Measurements from ENCODE around the gene AIF1L.

- TF ChIP-seq CTCF (IDR thresholded peaks at IDR 0.05) = no peak
- no peak for TF ChIP-seq SIN3A (IDR thresholded peaks at IDR 0.05; ENCODE audit: borderline replicate concordance, insufficient read depth, low read depth, low read length)
These were observed 4.3 kb upstream of the AIF1L start for GRCh38 chr9:131092030-131092429.

Data from Panc1 (cell line).